Measurements from ENCODE around the gene PLCL1.
A peak's percentile ranks its signal among the peaks of the same experiment; 100 is the strongest.

Gene PLCL1

DNA sequence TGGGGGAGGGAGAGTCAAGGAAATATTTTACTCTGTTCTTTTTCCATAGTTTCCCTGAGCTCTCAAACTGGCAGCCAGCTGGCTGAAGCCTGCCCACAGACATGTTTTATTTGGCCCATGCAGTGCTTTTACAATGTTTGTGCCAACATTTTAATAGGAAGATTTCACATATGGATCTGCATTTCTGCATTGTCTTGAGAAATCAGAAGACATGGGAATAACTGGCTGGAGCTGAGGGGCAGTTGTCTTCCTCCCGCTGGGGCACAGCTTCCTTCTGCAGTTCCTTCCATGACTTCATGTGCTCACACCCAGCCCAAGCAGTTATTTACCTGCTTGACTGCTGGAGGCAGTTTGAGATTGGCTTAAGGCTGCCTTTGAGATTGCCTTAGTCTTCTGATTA, 74.4 kb downstream of the PLCL1 start:
- DNase-seq: peak in 2 of 10 donors; percentile 9 to 61
- intact Hi-C loops (cut with DNase I): no loop called here

DNA sequence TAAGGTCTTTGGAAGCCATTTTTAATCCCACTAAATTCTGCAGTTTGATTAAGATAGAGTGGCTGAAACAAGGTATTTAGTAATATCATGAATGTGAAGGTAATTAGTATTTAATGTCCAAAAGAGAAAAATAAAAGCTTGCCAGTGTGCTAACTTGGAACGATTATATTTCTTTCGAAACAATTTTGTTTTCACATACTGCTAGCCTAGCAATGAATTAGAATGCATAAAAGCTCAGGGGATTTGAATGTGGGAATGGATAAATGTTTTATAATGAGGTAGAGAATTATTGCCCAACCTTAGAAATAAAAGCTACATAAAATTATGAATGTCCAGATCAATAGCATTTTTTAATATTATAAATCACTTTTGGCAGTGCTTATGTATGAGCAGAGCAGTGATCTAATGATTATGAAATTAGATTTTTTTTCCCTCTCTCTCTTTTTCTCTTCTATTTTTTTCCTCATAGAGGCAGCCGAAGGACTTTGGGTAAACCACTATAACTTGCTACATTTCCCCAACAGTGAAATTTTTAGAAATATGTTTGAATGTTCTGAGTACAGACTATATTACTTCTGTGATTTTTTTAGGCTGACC, 75.5 kb downstream of the PLCL1 start:
- DNase-seq: no peak
- intact Hi-C loops (cut with DNase I): no loop called here

DNA sequence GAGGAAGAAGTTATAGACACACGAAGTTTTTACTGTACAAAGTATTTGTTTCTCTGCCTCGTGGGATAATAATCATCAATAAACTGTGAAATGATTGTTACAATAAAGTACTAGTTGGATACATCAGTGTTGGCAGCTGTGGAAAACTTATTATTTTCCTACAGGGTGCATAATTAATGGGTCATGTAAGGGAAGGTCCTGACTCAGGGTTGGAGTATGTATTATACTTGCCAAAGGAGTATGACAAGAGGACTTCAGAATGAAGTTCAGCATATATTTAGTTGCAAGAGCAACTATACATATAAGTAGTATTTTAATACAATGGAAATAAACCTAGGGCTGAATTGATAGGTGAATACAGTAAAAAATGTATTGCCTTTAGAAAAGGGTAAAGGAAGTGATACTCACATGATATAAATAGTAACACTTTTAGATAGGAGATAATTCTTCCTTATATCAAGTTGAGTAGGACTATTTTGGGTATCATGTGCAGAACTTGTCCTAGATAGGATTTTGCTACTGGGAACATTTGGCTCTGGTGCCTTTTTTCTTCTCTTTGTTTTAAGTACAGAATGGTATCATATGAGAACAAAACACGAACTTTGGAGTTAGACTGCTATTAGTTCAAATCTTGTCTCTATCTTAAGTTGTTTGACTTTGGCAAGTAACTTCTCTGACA, 79.1 kb downstream of the PLCL1 start:
- intact Hi-C loops (cut with DNase I): no loop called here
- no peak for DNase-seq

DNA sequence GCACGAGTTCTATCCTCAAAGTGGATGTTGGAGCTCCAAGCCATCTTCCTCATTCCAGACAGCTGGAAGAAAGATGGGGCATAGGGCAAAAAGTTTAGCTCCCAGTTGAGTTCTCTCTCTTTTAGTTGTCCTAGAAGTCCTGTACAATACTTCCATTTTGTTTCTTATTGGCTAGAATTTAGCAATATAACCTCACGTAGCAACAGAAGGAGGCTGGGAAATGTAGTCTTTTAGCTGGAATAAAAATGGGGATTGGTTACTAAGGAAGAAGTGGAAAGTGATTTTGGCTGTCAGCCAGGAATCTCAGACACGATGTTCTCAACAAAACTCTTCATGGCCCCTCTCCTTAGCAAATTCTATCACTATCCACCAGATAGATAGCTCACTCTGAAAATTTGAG, 79.9 kb downstream of the PLCL1 start:
- DNase-seq: no peak
- intact Hi-C loops (cut with DNase I): no loop called here

DNA sequence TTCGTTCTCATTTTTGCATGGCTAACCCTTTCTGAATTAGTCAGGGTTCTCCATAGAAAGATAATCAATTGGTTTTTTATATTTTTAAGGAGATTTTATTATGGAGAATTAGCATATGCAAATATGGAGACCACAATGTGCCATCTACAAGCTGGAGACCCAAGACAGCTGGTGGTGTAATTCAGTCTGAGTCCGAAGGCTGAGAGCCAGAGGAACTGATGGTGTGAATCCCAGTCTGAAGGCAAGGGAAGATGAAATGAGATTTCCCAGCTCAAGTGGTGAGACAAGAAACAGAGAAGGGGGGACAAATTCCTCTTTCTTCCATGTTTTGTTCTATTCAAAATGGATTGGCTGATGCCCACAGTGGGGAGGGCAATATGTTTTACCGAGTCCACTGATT, 80.7 kb downstream of the PLCL1 start:
- DNase-seq: no peak
- intact Hi-C loops (cut with DNase I): no loop called here

DNA sequence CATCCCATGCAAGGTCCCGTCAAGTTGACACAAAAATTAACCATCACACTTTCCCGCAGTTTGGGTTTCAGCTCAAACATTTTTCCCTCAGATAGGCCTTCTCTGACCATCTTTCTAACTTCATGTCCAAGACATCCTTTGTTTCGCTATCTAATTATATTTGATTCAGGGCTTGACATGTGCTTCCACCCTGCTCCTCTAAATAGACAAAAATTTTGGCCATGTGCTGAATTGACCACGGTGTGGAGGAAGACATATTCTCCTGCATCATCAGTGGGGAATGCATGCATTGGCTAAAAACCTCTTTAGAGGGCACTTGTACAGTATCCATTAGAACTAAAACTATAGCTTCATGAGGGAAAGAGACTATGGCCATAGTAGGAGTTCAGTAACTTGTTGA, 81.2 kb downstream of the PLCL1 start:
- intact Hi-C loops (cut with DNase I): no loop called here
- DNase-seq: no peak

DNA sequence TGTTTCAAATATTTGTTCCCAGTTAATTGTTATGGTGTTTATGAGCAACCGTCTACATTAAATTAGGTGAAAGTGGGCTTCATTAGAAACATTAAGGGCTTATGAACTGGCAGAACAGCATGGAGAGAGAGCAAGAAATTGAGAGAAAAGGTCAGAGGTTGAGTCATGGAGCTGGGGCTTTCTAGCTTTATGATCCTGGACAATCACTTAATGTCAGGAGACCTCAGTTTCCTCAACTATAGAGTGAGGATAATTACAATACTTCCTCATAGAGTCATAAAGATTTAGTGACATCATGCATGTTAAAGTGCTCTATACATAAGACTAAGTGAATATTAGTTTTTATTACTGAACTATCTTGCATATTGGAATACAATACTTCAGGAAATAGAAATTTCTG, 83.9 kb downstream of the PLCL1 start:
- intact Hi-C loops (cut with DNase I): no loop called here
- no peak for DNase-seq

DNA sequence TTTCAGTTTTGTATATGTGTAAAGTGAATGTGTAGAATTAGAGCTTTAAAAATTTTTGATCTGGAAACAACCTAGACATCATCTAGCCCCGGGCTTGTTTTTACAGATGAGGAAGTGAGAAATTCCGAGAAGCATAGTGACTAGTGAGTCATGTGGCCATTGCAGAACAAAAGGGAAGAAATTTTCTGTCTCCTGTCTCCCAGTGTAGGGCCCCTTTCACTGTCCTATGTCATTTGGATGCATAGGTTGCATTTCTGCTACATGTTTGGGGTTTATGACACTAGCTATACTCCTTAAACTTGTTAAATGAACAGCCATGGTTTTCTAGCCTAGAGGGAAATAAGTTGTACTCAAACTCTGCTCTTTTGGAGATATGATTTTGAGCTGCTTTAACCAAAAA, 84.6 kb downstream of the PLCL1 start:
- intact Hi-C loops (cut with DNase I): no loop called here
- no peak for DNase-seq

DNA sequence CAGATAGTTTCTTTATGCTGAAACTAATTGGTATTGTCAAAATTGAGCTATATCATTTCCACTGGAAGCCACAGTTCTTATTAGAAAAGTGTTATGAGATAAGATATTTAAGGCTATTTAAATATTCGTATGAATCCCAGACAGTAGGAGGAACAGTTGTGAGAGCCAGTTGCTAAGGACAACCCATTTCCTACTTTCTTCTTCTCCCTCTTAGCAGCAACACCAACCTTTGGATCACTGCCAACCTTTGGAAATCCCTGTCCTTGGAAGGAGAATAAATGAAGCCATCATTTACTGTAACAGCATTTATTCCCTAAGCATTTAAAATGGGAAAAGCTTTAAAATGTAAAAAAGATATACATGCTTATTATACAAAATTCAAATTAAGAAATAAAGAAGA, 85.8 kb downstream of the PLCL1 start:
- DNase-seq: no peak
- intact Hi-C loops (cut with DNase I): no loop called here

DNA sequence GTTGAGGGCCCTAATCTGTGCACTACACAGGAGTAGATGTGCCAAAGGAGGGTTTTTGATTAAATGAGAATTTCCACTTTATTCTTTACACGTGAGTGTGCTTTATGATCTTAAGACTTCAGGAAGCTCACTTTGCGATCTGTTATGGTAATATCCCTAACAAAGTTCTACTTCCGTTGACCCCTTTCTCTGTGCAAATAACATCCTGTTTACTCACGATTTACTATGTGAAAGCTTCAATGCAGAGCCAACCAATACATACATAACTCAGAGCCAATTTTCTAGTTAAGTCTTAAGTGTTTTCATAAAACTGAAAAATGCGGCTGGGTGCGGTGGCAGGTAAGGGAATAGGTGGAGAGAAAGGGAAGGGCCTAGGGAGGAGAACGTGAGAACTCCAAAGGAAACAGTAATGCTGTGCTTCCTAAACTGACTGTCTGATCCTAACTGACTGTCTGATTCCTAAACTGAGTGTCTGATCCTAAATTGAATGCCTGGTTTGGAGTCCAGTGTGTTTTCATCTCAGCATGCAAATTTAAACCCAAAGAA, 87.6 kb downstream of the PLCL1 start:
- no peak for DNase-seq
- intact Hi-C loops (cut with DNase I): no loop called here

DNA sequence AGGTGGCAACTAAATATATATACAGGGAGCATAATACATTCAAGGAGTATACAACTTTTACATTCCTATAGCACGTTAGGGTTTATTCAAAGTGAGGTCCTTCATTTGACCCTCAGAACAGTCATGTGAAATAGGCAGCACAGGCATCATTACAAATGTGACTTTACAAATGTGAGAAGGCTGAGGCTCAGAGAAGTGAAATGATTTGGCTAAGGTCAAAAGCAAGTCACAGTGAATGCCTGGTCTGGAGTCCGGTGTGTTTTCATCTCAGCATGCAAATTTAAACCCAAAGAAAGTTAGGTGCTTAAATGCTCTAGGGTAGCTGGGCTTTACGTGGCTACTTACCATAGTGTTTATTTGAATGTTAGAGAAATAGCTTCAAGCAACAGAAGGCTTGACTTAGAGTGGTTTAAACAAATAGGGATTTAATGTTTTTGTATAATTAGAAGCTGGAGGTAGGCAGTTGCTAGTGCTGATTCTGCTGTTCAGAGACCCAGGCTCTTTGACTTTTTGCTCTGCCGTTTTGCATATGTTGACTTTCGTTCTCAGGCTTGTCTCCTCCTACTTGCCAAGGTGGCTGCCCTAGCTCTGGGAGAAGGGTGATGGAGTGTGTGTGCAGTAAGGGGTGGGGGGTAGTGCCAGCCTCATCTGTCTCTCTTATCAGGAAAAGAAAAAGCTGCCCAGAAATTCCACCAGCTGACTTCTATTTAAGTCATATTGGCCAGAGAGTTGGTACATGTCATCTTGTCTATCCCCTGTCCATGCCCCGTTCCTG, 89.2 kb downstream of the PLCL1 start:
- intact Hi-C loops (cut with DNase I): no loop called here

DNA sequence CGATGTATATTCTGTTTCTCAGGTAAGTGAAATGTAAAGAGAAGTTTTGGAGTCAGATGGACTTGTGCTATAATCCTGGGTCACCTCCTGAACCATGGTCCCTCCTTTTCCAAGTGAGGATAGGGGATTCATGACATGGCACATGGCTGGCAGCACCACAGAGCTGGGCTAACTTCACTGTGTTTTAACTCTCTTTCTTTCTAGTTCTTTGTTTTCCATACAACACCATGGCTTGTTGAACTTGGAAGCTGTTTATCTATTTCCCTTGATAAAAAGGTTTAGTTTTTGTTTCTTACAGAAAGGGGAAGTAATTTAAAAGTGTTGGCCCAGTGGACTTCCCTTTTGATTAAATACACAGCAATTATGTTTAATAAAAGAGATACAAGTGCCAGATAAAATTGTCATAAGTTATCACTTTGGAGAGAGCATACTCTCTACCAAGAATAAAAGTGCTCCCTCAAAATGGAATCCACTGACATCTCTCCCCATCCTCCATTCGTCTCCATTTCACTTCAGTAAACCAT, 90.4 kb downstream of the PLCL1 start:
- no peak for DNase-seq
- intact Hi-C loops (cut with DNase I): no loop called here

More for the DNA sequence above, 89.2 kb downstream of the PLCL1 start:
- no peak for DNase-seq

DNA sequence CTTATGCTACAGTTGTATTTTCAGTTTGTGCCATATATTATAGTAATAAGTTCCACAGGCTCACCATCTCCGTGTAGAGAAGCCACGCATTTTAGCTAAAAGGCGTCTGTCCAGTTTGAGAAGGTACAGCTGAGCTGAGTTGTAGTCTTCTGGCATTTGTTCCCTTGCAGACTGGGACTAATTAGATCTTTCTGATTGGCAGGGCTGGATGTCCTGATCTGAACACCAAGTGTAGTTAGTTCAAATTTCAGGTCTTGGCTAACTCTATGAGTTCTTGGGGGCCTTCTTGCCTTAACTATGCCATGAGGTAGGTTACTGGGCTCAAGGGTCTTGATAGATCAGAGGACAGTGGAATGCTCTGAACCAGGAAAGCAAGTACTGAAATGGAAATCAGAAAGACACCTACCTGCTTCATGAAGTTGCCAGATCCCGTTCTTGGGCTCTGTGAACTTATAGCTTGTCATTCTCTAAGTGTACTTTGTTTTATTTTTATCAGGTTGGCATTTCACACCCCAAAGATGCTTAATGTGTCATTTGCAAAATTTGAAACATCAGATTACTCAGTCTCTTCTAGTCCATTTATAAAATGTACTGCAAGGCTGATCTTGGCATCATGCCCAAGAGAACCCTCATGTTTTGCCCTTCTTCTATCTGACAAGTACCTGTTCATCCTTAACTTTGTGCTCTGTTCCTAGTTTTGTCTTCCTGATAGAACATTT, 93.7 kb downstream of the PLCL1 start:
- no peak for DNase-seq
- intact Hi-C loops (cut with DNase I): no loop called here

DNA sequence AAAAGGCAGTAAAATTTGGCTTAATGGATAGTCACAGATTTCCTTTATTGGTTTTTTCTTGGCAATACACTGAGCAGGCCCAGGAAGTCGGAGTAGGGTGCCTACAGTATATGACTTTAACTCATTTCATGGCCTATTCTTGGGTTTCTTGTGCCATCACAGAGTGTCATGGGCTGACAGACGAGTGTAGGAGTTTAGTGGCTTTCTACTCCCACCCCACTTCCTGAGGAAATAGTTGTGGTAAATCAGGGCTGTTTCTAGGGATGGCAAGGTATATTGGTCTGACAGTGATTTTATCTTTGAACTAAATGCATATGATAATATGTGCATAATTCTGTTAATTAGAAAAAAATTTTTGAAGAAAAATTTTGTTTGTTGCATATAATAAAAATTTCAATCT, 100.1 kb downstream of the PLCL1 start:
- intact Hi-C loops (cut with DNase I): no loop called here
- no peak for DNase-seq

DNA sequence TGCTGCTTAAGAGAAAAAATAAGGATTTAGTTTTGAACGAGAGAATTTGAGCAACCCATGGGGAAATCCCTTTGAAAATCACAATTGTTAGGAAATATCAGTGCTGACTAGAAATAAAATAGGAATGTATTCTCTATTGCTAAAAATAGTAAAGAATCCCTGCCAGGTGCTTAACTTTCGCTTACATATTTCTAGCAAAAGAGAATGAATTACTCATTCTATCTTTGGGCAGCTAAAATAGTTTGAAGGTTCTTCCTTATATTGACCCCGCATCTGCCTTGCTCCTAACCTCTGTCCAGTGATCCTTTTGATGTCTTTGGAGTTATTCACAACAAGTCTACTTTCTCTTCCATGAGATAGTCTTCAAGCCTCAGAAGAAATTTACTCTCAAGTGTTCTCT, 103.8 kb downstream of the PLCL1 start:
- intact Hi-C loops (cut with DNase I): no loop called here
- DNase-seq: no peak

DNA sequence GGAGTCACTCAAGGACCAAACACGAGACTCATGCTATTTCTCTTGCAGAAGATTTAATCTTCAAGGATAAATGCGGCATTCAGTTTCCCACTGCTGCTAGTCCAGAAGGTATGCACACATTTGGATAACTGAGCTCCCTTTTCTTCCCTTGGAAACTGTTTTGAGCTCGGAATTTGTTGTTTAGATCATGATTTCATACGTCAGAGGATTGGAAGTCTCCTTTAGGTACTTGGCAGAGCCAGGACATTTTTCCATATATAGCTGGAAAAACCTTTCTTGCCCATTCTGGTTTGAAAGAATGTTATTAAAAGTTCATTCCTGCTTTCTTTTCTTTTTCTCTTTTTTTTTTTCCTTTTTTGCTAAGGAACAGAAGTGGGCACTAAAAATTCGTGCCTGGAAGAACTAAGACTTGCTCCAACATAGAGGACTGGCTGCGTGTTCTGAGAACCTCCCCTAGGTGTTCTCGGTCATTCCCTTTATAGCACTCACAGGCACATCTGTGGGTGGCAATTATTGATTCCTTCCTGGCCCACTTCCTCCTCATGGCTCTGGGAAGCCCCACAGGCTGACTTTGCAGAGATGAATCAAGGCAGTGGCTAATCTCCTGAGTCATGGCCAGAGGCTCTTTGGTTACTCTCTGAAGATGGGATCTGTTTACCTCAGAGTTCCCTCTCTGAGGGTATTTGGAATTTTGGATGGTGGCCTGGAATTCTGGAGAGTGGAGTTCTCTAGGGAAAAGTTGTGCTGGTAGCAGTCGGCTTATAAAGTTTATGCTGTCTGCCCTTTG, 104.8 kb downstream of the PLCL1 start:
- intact Hi-C loops (cut with DNase I): no loop called here
- DNase-seq: peak in 3 of 10 donors; percentile 10 to 59 (median 17)

DNA sequence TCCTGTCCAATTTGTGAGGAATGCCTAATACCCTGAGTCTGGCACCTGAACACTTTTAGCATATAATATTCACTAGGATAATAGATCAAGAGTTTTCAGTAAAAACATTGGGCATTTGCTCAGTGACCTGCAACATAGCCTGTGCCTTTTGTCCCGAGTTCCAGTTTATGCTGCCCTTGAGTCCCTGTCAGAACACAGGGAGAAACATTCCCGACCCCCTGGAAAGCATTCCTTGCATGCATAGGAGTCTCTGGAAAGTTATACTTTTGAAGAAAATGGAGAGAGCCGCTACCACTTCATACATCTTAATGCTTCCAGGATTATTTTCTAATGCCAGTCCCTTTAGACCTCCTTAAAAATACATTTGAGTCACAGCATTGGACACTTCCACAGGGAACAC, 107.3 kb downstream of the PLCL1 start:
- intact Hi-C loops (cut with DNase I): no loop called here
- no peak for DNase-seq

DNA sequence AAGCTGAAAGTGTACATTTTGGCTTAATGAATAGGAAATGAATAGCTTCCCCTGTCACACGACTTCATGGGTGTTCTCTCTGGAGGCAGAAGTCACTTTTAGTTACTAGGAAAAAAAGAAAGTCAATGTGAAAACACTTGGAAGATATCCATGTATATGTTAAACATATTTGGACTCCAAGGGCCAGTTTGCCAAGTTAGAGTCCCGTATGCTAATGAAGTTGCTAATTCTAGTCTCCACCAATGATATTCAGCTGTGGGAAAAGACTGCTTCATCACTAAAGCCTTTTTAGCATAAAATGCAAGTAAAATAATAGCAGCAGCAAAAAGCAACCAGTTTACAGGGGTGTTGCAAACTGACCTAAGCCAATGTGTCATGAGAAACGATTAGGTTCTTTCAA, 108.7 kb downstream of the PLCL1 start:
- intact Hi-C loops (cut with DNase I): no loop called here
- DNase-seq: no peak

DNA sequence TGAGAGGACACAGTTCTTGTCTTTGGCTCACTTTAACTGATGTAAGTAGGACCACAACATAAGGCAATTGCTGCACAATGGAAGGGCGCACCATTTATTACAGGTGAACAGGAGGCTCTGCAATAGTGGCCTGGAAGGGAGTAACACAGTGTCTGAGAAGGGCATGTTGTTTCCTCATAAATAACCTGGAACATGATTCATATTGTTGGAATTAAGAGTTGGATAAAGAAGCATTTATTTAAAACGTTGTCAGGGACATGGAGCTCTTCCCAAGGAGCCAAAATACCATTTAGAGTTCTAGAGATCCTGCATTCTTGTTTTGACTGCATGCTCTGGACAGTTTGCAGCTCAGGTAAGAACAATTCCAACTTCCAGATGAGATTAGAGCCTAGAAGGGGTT, 110.4 kb downstream of the PLCL1 start:
- DNase-seq: no peak
- intact Hi-C loops (cut with DNase I): no loop called here
